ENCODE measurements around the gene GH1. TPM values are rescaled to one million over a fixed set of nuclear protein-coding genes. Genes with fewer than 3 reads are reported as not detected.

GH1 gene
- polyA plus RNA-seq, 1 of the 3 experiments (the other 2 are of a cell fraction), result not detected

GRCh38 chr17:63926164-63926563 lies 7.5 kb upstream of the GH1 start:
- Histone ChIP-seq H2AFZ (ENCODE audit: low read depth) (no peak overlapping the region), H3K27me3 (ENCODE audit: insufficient read depth) (no peaks in the 10 kb centered on the region), H3K9ac (no peak overlapping the region), H4K20me1 (ENCODE audit: insufficient read depth) (no peaks in the 10 kb centered on the region), H3K9me2 (no peaks in the 10 kb centered on the region), H3K4me3 (ENCODE audit: low read depth in 2 of 2, low read length in 1 of 2) (no peak overlapping the region), H3F3A (replicated peaks; ENCODE audit: insufficient read depth) (no peaks in the 10 kb centered on the region), H3K4me1 (ENCODE audit: control insufficient read depth in 1 of 2, insufficient read depth in 2 of 2, low read depth in 1 of 2, low read length in 1 of 2) (no peaks in the 10 kb centered on the region), H3K36me3 (replicated peaks in 1 of 2; ENCODE audit: control insufficient read depth in 1 of 2, insufficient read depth in 2 of 2, low read length in 1 of 2) (no peaks in the 10 kb centered on the region), H3K4me2 (no peak overlapping the region), H3K9me3 (no peaks in the 10 kb centered on the region), H3K27ac (ENCODE audit: low read depth in 2 of 2, low read length in 1 of 2) (no peak overlapping the region), H3K79me2 (ENCODE audit: insufficient read depth) (no peaks in the 10 kb centered on the region)
- DNase-seq, result no peak
- TF ChIP-seq, protein P1, sequence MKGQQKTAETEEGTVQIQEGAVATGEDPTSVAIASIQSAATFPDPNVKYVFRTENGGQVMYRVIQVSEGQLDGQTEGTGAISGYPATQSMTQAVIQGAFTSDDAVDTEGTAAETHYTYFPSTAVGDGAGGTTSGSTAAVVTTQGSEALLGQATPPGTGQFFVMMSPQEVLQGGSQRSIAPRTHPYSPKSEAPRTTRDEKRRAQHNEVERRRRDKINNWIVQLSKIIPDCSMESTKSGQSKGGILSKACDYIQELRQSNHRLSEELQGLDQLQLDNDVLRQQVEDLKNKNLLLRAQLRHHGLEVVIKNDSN (IDR thresholded peaks at IDR 0.05; ENCODE audit: borderline replicate concordance, low read depth), result no peak
- TF ChIP-seq RCOR1 (IDR thresholded peaks at IDR 0.05; ENCODE audit: low read length) (no peak), RAD21 (IDR thresholded peaks at IDR 0.05; ENCODE audit: low read length) (no peak), RFX5 (IDR thresholded peaks at IDR 0.05; ENCODE audit: low read length) (no peak), NFIC (IDR thresholded peaks at IDR 0.05; ENCODE audit: borderline replicate concordance) (no peak), REST (IDR thresholded peaks at IDR 0.05; ENCODE audit: low read depth, low read length) (no peak), CHD2 (IDR thresholded peaks at IDR 0.05; ENCODE audit: low read length, partially characterized antibody) (no peak), TEAD4 (IDR thresholded peaks at IDR 0.05; ENCODE audit: borderline replicate concordance, insufficient read depth) (no peak), GATA2 (CRISPR knock-in tag; IDR thresholded peaks at IDR 0.05) (no peak), POLR2AphosphoS5 (IDR thresholded peaks at IDR 0.05; ENCODE audit: low read depth, low read length) (no peak), USF2 (IDR thresholded peaks at IDR 0.05; ENCODE audit: borderline replicate concordance, low read depth, low read length) (no peak), RXRA (IDR thresholded peaks at IDR 0.05; ENCODE audit: borderline replicate concordance, low read depth) (no peak), GABPA (IDR thresholded peaks at IDR 0.05; ENCODE audit: low read depth) (no peak), MAX (IDR thresholded peaks at IDR 0.05; ENCODE audit: low read depth) (no peak), FOXM1 (IDR thresholded peaks at IDR 0.05; ENCODE audit: low read depth) (no peak), CTCF (IDR thresholded peaks at IDR 0.05) (no peak)
- TF ChIP-seq, protein P2, sequence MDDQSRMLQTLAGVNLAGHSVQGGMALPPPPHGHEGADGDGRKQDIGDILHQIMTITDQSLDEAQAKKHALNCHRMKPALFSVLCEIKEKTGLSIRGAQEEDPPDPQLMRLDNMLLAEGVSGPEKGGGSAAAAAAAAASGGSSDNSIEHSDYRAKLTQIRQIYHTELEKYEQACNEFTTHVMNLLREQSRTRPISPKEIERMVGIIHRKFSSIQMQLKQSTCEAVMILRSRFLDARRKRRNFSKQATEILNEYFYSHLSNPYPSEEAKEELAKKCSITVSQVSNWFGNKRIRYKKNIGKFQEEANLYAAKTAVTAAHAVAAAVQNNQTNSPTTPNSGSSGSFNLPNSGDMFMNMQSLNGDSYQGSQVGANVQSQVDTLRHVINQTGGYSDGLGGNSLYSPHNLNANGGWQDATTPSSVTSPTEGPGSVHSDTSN (IDR thresholded peaks at IDR 0.05), result no peak
- WGBS (ENCODE audit: low lambda C conversion rate), result 70% methylated on average over 2 of the region's 2 CpGs
- CTCF ChIA-PET, result interaction anchor here (0.6 to 4.5 kb wide), 9 partner anchors 13 to 349 kb away, joined by 3 to 21 read pairs (median 4); partner anchors contain the start of gene CSHL1
- POLR2A ChIA-PET, result no interaction called here

Data from SK-N-SH (cell line).